Measurements from ENCODE around the gene PLA2G4D. TPM values are rescaled to one million over a fixed set of nuclear protein-coding genes. Genes with fewer than 3 reads are reported as not detected.
A peak's percentile ranks its signal among the peaks of the same experiment; 100 is the strongest.

Gene PLA2G4D
- total RNA-seq, 4 donors from 2014 or later = not detected

DNA sequence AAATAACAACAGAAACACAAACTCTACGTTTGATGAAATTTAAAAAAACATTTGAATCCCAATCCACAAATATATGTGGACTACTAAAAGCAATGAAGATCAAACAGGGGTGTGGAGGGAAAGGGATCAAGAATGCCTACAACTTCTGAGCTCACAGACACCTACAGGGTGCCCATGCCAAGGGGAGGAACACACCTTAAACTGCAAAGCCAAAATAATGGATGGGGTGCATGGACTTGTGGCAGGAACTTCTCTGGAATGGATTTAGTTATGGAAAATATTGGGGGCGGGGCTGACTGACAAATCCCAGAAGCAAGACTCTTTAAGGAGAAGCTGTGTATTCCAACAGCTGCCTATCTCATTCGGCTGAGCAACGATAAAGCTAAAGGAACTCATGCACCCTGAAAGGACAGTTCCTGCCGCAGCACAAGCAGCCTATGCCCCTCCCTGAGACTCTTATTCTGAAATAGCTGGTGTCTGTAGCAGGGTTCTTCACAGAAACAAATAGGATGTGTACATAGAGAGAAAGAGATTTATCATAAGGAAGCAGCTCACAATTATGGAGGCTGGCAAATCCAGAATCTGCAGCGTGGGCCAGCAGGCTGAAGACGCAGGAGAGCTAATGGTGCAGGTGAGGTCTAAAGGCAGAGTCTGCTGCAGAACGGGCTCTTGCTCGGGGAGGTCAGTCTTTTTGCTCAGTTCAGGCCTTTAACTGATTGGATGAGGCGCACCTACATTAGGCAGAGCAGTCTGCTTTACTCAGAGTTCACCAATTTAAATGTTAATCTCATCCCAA is 24.5 kb upstream of the PLA2G4D start:
- Histone ChIP-seq H3K36me3 (no peaks in the 10 kb centered on the region), H3K9me3 (no peaks in the 10 kb centered on the region), H3K4me1 (no peaks in the 10 kb centered on the region), H3K4me3 (peak overlapping the region in 1 of 4 donors; percentile 18), H3K27ac (peak overlapping the region in 2 of 4 donors; percentile 18 to 36), H3K27me3 (no peaks in the 10 kb centered on the region)
- DNase-seq = peak in 1 of 3 donors; percentile 10
- no peak for TF ChIP-seq POLR2A (IDR thresholded peaks at IDR 0.05)
- TF ChIP-seq, protein P1, sequence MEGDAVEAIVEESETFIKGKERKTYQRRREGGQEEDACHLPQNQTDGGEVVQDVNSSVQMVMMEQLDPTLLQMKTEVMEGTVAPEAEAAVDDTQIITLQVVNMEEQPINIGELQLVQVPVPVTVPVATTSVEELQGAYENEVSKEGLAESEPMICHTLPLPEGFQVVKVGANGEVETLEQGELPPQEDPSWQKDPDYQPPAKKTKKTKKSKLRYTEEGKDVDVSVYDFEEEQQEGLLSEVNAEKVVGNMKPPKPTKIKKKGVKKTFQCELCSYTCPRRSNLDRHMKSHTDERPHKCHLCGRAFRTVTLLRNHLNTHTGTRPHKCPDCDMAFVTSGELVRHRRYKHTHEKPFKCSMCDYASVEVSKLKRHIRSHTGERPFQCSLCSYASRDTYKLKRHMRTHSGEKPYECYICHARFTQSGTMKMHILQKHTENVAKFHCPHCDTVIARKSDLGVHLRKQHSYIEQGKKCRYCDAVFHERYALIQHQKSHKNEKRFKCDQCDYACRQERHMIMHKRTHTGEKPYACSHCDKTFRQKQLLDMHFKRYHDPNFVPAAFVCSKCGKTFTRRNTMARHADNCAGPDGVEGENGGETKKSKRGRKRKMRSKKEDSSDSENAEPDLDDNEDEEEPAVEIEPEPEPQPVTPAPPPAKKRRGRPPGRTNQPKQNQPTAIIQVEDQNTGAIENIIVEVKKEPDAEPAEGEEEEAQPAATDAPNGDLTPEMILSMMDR (IDR thresholded peaks at IDR 0.05) = no peak

DNA sequence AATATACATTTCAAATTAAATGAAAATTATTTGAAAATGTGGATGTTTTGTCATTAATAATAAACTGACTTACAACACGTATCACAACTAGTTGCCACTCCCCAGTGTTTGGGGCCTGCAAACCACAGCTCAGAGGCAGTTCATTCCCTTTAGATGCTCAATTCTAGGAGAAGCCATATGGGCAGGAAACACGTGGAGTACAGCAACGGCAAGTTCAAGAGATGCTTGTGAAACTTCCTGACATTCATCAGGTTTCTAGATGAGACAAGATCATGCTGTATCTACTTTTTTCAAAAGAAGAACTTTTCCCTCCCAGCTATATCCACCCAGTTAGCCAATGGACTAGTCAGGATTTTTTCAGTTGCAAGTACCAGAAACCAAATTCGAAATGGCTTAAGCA is 17.6 kb upstream of the PLA2G4D start:
- H3K4me3 ChIP-seq = no peak overlapping the region
- no peaks in the 10 kb centered on the region for H3K36me3 ChIP-seq
- H3K27ac ChIP-seq = no peak overlapping the region
- TF ChIP-seq POLR2A (IDR thresholded peaks at IDR 0.05) = no peak
- TF ChIP-seq, protein P1 (IDR thresholded peaks at IDR 0.05) = no peak
- H3K27me3 ChIP-seq = no peaks in the 10 kb centered on the region
- DNase-seq = no peak
- no peaks in the 10 kb centered on the region for H3K9me3 ChIP-seq
- H3K4me1 ChIP-seq = no peaks in the 10 kb centered on the region

DNA sequence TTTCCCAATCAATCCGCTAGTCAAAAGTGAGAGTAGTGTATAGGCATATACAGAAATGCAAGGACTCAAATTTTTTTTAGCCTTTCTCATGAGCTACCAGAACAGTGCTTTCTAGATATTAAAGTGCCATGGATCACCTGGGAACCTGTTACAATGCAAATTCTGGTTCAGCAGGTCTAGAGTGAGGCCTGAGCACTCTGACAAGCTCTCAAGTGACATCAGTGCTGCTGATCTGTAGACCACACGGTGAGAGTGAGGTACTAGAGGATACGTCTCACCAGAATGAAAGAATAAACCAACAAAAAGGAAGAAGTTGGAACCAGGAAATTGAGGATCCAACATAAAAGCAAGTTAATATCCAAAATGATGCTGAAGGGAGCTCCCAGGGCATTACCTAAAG is 16.0 kb upstream of the PLA2G4D start:
- H3K4me3 ChIP-seq = no peak overlapping the region
- H3K27me3 ChIP-seq = no peaks in the 10 kb centered on the region
- DNase-seq = no peak
- peaks cover 0 to 4% (median 0%) of the 10 kb centered on the region in 4 donors for H3K4me1 ChIP-seq
- TF ChIP-seq, protein P1 (IDR thresholded peaks at IDR 0.05) = no peak
- TF ChIP-seq POLR2A (IDR thresholded peaks at IDR 0.05) = no peak
- H3K36me3 ChIP-seq = no peaks in the 10 kb centered on the region
- H3K27ac ChIP-seq = no peak overlapping the region
- H3K9me3 ChIP-seq = no peaks in the 10 kb centered on the region

DNA sequence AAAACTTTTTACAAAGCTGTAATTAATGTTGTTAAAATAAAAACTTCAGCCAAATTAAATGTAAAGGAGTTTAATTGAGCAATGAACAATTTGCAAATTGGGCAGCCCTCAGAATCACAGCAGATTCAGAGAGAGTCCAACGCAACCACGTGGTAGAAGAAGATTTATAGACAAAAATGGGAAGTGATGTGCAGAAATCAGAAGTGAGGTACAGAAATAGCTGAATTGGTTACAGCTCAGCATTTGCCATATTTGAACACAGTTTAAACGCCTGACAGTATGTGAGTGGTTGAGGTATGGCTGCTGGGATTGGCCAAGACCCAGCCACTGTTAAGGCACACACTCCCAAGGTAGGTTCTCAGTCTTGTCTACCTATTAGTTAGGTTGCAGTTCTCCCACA is 14.4 kb upstream of the PLA2G4D start:
- Histone ChIP-seq H3K27ac (no peak overlapping the region), H3K36me3 (no peaks in the 10 kb centered on the region), H3K4me3 (no peak overlapping the region), H3K27me3 (no peaks in the 10 kb centered on the region), H3K9me3 (no peaks in the 10 kb centered on the region), H3K4me1 (peaks cover 0 to 4% (median 0%) of the 10 kb centered on the region in 4 donors)
- TF ChIP-seq, protein P1 (IDR thresholded peaks at IDR 0.05) = no peak
- TF ChIP-seq POLR2A (IDR thresholded peaks at IDR 0.05) = no peak
- no peak for DNase-seq

DNA sequence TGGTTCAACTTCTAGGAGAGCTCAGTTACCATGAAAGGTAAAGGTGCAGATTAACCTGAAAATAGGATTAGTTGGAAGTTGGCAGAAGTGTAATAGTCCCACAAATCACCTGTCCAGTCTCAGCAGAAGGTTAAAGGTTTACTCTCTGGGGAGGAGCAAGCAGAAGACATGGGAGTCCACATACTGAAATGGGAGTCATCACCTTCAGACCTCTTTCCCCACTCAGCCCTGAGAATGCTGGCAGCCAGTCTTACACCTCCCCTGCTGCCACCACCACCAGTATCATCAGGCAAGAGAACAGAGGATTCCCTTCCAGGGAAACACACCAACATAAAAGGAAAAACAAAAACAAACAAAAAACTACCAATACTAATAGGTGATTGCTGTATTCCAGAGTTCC is 13.8 kb upstream of the PLA2G4D start:
- no peaks in the 10 kb centered on the region for H3K9me3 ChIP-seq
- H3K27me3 ChIP-seq = no peaks in the 10 kb centered on the region
- H3K27ac ChIP-seq = peak overlapping the region in 1 of 4 donors; percentile 39
- H3K4me3 ChIP-seq = no peak overlapping the region
- DNase-seq = peak in 1 of 3 donors; percentile 6
- TF ChIP-seq POLR2A (IDR thresholded peaks at IDR 0.05) = no peak
- TF ChIP-seq, protein P1 (IDR thresholded peaks at IDR 0.05) = no peak
- H3K4me1 ChIP-seq = peaks cover 0 to 4% (median 0%) of the 10 kb centered on the region in 4 donors
- no peaks in the 10 kb centered on the region for H3K36me3 ChIP-seq
